Measurements from ENCODE around the gene RTKN. TPM values are rescaled to one million over a fixed set of nuclear protein-coding genes. Genes with fewer than 3 reads are reported as not detected.

Gene RTKN
- total RNA-seq, 1 experiment from 2014 or later = 94.0 TPM

DNA sequence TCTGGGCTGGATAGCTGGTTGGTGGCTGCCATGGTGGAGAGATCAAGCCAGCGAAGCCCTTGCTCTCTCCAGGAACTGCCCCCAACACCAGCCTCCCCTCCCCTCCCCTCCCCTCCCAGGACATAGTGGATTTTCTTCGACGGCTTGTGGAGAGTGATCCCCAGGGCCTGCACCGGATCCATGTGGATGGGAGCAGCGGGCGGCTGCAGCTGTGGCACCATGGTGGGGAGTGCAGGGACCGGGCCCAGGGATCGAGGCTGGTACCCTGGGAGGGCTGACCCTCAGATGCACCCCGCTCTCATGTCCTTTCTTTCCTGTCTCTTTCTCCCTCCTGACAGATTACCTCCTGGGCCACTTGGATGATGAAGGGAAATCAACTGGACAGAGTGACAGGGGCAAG lies 48.2 kb upstream of the RTKN start:
- no peak overlapping the region for H3K4me2 ChIP-seq (ENCODE audit: low read length)
- H3K4me3 ChIP-seq (replicated peaks in 1 of 2; ENCODE audit: low read depth in 1 of 2, low read length in 2 of 2) = no peak overlapping the region
- no peaks in the 10 kb centered on the region; the same call in 1 of the 2 replicates for H3K79me2 ChIP-seq (ENCODE audit: insufficient read depth, low read length)
- BruUV-seq (replicated peaks) = no TSS peak
- no peak overlapping the region for H2AFZ ChIP-seq (ENCODE audit: low read depth, low read length, poor library complexity, severe bottlenecking)
- H3K27me3 ChIP-seq (ENCODE audit: insufficient read depth, low read length) = no peaks in the 10 kb centered on the region
- ChIA-PET RAD21 (ENCODE audit: low non-redundant PET in 1 of 2, low total read pairs in 2 of 2, uncharacterized antibody in 2 of 2, unreplicated experiment in 2 of 2) (no interaction called here), CTCF (no interaction called here), POLR2A (interaction anchor here (1.1 kb wide), 1 partner anchor 40 kb away, joined by 3 read pairs; no protein-coding TSS in a partner anchor)
- no peak overlapping the region for H3K27ac ChIP-seq (ENCODE audit: low read depth, low read length)
- H4K20me1 ChIP-seq (ENCODE audit: insufficient read depth) = no peaks in the 10 kb centered on the region
- H3K4me1 ChIP-seq (ENCODE audit: control insufficient read depth in 1 of 2, insufficient read depth in 2 of 2, low read length in 2 of 2) = peaks cover 0 to 8% of the 10 kb centered on the region in 2 experiments; a peak in 1 of 4 replicates
- no peak overlapping the region for H3K9ac ChIP-seq (ENCODE audit: low read length)
- intact Hi-C loops (cut with micrococcal nuclease) = no loop called here
- no peaks in the 10 kb centered on the region for H3K9me3 ChIP-seq (ENCODE audit: control insufficient read depth in 1 of 2, insufficient read depth in 1 of 2, low read depth in 1 of 2, low read length in 2 of 2)
- H3K36me3 ChIP-seq (ENCODE audit: control insufficient read depth in 1 of 2, insufficient read depth in 2 of 2, low read length in 2 of 2) = peaks cover 8 to 17% of the 10 kb centered on the region in 2 experiments; a peak in 3 of 4 replicates
- TF ChIP-seq SRF (IDR thresholded peaks at IDR 0.05; ENCODE audit: low read depth) = no peak
- no peak for TF ChIP-seq SP1 (IDR thresholded peaks at IDR 0.05; ENCODE audit: low read depth)
- no peak for TF ChIP-seq JUND (IDR thresholded peaks at IDR 0.05)
- no peak for TF ChIP-seq EGR1 (IDR thresholded peaks at IDR 0.05; ENCODE audit: low read depth)
- TF ChIP-seq EZH2phosphoT487 (IDR thresholded peaks at IDR 0.05; ENCODE audit: borderline replicate concordance) = no peak
- no peak for TF ChIP-seq RAD21 (IDR thresholded peaks at IDR 0.05; ENCODE audit: low read depth)
- TF ChIP-seq, protein P1, sequence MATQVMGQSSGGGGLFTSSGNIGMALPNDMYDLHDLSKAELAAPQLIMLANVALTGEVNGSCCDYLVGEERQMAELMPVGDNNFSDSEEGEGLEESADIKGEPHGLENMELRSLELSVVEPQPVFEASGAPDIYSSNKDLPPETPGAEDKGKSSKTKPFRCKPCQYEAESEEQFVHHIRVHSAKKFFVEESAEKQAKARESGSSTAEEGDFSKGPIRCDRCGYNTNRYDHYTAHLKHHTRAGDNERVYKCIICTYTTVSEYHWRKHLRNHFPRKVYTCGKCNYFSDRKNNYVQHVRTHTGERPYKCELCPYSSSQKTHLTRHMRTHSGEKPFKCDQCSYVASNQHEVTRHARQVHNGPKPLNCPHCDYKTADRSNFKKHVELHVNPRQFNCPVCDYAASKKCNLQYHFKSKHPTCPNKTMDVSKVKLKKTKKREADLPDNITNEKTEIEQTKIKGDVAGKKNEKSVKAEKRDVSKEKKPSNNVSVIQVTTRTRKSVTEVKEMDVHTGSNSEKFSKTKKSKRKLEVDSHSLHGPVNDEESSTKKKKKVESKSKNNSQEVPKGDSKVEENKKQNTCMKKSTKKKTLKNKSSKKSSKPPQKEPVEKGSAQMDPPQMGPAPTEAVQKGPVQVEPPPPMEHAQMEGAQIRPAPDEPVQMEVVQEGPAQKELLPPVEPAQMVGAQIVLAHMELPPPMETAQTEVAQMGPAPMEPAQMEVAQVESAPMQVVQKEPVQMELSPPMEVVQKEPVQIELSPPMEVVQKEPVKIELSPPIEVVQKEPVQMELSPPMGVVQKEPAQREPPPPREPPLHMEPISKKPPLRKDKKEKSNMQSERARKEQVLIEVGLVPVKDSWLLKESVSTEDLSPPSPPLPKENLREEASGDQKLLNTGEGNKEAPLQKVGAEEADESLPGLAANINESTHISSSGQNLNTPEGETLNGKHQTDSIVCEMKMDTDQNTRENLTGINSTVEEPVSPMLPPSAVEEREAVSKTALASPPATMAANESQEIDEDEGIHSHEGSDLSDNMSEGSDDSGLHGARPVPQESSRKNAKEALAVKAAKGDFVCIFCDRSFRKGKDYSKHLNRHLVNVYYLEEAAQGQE (IDR thresholded peaks at IDR 0.05; ENCODE audit: low read depth) = no peak
- TF ChIP-seq POLR2AphosphoS5 (IDR thresholded peaks at IDR 0.05; ENCODE audit: low read depth, low read length) = no peak
- TF ChIP-seq ZNF274 (IDR thresholded peaks at IDR 0.05; ENCODE audit: low read depth, low read length) = no peak
- no peak for TF ChIP-seq ELF1 (IDR thresholded peaks at IDR 0.05; ENCODE audit: borderline replicate concordance, low read depth)
- no peak for TF ChIP-seq SIN3A (IDR thresholded peaks at IDR 0.05; ENCODE audit: low read depth)
- TF ChIP-seq, protein P2, sequence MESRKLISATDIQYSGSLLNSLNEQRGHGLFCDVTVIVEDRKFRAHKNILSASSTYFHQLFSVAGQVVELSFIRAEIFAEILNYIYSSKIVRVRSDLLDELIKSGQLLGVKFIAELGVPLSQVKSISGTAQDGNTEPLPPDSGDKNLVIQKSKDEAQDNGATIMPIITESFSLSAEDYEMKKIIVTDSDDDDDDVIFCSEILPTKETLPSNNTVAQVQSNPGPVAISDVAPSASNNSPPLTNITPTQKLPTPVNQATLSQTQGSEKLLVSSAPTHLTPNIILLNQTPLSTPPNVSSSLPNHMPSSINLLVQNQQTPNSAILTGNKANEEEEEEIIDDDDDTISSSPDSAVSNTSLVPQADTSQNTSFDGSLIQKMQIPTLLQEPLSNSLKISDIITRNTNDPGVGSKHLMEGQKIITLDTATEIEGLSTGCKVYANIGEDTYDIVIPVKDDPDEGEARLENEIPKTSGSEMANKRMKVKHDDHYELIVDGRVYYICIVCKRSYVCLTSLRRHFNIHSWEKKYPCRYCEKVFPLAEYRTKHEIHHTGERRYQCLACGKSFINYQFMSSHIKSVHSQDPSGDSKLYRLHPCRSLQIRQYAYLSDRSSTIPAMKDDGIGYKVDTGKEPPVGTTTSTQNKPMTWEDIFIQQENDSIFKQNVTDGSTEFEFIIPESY (IDR thresholded peaks at IDR 0.05; ENCODE audit: extremely low read depth, insufficient replicate concordance, low read length) = no peak
- TF ChIP-seq CEBPB (IDR thresholded peaks at IDR 0.05; ENCODE audit: low read depth) = no peak
- TF ChIP-seq FOSL1 (IDR thresholded peaks at IDR 0.05; ENCODE audit: low read depth) = no peak
- no peak for DNase-seq (ENCODE audit: low read depth, low spot score)
- ATAC-seq = no peak
- H3K9me2 ChIP-seq (ENCODE audit: insufficient read depth) = no peaks in the 10 kb centered on the region
